GM03348 (cell line): ENCODE results near the gene CBLIF.
"Not testable (repeated sequence)": the region's sequence is repeated elsewhere in the genome, so short reads cannot be mapped to it uniquely, and the experiment has no call there.

Experiments used
- DNase-seq: peaks from one replicate; pipeline ENCODE4 v3.0.0; 2012; ENCODE audit warnings: low spot score

CBLIF gene

DNA sequence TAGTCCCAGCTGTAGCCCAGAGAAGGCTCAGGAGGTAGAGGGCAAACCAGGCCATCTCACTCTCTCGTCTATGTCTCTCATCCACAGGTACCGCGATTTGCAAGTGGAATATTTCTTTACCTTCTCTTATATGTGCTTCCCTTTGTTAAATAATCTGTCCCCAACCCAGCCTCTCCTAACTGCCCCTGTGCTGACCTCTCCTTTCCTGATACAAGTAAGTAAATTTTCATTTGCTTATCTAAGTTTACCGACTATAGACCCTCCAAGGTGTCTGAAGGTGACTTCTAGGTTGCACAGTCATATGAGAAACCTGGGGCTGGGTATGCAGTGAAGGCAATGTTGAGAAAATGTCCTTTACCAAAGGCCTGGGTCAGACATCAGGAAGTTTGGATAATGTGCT is at the start of gene CBLIF:
Gene CBLIF (minus strand): TSS at position 101 of the 400 bp plus-strand sequence. CDS start 46 bp downstream, at position 55.
- no peak for DNase-seq

DNA sequence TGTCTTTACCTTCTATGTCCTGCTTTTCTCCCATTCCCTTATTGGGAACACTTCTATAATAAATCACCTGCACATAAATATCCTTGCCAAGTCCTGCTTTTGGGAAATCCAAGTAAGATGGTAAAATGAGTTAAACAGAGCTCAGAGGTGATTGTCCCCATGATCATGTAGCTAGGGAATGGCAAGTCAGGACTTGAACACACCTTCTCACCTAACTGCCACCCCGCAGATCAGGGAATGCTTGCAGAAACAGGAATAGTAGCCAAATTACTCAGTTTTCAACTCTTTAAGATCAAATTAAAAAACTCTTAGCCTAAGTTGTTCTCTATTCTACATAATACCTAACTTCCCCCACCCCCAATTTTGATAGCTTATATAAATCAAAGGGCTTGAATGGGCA is 49.3 kb upstream of the CBLIF start:
- no peak for DNase-seq

DNA sequence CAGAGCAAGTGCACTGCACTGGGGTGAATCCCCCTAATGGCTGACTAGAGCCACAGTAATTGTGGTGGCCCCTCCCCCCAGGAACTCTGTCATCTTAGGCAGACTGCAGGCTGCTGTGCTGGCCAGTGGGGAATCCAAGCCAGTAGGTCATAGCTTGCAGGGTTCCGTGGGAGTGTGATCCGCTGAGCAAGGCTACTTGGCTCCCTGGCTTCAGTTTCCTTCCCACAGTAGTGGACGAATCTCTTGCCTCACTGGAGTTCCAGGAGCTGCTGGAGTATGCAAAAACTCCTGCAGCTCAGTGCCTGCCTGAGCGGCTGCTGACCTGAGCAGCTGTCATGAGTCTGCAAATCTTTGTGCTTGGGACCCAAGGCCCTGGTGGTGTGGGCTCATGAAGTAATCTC is 46.5 kb upstream of the CBLIF start:
- no peak for DNase-seq

- DNase-seq, result not testable (repeated sequence)
Measured at GRCh38 chr11:59887156-59887555, 41.9 kb upstream of the CBLIF start.

GRCh38 chr11:59883597-59883996 is 38.3 kb upstream of the CBLIF start:
- no peak for DNase-seq

DNA sequence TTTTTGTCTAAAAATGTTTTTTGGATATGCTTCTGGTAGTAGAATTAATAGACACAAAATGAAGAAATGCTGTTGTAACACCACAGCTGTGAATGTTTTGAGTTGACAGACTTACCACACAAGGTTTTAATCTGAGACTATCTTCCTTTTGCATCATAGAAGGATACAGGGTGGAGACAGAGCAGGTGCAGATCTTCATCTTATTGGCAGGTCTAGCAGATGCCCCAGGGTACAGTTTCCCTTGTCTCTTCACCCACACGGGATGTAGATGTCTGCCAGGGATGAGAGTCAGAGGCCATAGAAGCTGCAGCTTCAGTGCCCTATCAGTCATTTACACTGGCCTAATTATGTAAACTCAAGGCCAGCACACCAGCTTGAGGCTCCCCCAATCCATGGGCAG is 34.3 kb upstream of the CBLIF start:
- DNase-seq, result no peak

GRCh38 chr11:59878575-59878974 is 33.3 kb upstream of the CBLIF start, which contains the start of gene OOSP3:
Gene OOSP3 (plus strand): TSS chr11:59878782. CDS start chr11:59878809, 27 bp downstream.
- no peak for DNase-seq

DNA sequence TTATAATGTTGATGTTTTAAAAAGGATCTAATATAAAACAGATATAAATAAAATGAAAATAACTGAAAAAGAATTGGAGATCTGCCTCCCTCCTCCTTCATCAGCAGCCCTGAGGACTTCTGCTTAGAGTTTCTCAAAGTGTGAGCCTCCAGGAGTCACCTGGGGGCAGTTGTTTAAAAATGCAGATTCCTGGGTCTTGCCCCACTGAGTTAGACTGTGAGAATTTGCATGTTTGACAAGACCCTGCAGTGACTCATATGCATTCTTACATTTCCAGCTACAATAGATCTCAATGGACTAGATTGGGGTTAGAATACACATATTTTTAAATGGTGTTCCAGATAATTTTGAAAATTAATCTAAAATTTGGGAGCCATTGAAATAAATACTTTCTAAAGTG is 32.5 kb upstream of the CBLIF start:
- DNase-seq, result no peak

DNA sequence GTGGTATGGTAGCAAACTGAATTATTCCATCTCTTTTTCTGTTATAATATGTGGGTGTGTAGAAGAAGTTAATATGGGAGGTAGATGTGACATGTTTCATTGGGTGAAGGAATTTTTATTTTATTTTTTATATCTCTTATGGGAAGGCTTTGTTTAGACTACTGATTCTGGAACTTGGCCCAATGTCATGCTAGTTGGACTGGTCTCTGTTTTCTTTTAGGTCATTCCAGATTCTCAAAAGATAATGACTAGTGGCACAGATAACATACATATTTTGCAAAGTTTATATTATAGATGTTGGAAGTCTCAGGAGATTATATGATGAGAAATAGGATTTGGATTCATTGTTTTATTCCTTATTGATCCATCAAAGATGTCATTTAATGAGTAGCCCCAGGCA is 32.0 kb upstream of the CBLIF start:
- DNase-seq, result no peak

DNA sequence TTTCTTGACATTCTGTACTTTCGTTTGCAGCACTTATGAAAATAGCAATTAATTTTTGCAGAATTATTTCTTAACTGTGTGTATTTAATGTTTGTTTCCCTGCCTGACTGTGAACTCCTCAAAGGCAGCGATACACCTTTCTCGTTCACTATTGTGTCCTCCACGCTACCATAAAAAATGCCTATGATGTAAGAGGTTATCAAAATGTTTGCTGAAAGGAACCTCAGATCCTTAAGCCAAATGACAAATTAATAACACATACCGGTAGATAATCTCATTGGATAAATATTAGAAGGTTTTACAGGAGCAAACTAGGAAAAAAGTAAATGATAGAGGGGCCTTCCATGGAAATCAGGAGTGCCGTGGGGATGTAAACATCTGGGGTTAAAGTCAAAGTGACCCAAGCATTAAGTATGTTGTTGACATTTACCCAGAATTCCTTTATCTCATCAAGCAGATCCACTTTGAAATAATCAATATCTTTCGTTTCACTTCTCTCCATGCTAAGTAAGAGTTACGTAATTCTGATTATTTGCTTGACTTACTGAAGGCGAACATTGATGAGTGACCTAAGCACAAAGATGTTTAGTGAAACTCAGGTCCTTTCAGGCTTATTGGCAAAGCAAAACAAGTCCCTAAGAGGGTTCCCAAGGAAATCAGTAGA is 30.7 kb upstream of the CBLIF start:
- DNase-seq, result no peak

GRCh38 chr11:59872076-59872475 is 26.8 kb upstream of the CBLIF start:
- DNase-seq, result no peak

DNA sequence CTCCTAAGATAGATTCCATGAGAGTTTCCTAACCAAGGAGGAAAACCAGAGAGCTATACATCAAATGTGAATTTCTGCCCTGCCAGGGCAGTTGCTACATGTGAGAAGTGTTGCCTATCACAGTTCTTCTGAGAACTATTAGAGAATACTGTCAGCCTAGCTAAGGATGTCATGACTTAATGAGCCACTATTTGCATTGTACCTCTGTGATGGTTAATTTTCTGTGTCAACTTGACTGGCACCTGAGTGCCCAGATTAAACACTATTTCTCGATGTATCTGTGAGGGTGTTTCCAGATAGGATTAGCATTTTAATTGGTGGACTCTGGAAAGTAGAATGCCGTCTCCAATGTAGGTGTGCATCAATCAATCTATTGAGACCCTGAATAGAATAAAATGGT is 22.6 kb upstream of the CBLIF start:
- DNase-seq, result no peak

- DNase-seq, result no peak
Measured at GRCh38 chr11:59866836-59867235, 21.5 kb upstream of the CBLIF start.

GRCh38 chr11:59866397-59866796 is 21.1 kb upstream of the CBLIF start, which contains the start of gene TCN1:
Gene TCN1 (minus strand): TSS chr11:59866487. CDS start chr11:59866470, 17 bp downstream.
- no peak for DNase-seq

DNA sequence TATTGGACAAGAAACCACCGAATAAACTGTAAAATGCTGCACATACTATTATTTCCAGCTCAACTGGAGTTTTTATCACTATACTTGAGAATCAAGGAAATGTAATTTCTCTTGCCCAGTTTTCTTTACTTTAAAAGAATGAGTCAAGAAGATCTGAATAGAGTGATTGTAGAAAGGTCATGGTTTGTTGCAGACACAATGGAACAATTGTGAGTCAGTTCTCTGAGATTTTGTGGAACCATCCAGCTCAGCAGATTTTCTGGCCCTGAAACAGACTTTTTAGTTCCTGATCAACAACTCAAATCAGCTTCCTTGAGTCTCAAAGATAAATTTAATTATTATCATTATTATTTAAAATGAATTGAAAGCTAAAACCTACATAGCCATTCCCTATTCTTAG is 19.7 kb upstream of the CBLIF start:
- no peak for DNase-seq

DNA sequence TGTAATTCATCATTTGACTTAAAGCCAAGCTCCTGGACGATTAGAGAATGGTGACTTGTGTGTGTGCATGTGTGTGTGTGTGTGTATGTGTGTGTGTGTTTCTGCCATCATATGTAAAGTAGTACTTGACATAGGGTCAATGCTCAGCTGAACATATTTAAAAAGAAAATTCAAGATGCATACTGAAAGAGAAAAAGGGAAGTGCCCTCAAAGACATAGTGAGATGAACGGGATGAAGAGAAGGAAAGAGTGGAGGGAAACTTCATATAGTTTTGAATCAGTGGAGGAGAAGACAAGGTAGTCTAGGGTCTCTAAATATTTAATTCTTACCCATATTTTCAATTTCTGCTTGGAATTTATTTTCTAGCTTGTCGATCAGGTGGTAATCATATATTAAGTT is 17.0 kb upstream of the CBLIF start:
- no peak for DNase-seq

GRCh38 chr11:59859673-59860072 is 14.4 kb upstream of the CBLIF start:
- no peak for DNase-seq

- no peak for DNase-seq
Measured at GRCh38 chr11:59857439-59858434, 12.4 kb upstream of the CBLIF start.

- DNase-seq, result no peak
Measured at GRCh38 chr11:59854871-59855270, 9.6 kb upstream of the CBLIF start.

DNA sequence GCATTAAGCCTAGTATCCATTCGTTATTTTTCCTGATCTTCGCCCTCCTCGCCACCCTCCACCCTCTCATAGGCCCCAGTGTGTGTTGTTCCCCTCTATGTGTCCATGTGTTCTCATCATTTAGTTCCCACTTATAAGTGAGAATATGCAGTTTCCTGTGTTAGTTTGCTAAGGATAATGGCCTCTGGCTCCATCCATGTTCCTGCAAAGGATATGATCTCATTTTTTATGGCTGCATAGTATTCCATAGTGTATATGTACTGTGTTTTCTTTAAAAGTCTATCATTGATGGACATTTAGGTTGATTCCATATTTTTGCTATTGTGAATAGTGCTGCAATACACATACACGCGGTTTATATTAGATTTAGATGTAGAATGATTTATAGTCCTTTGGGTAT is 6.1 kb upstream of the CBLIF start:
- not testable (repeated sequence) for DNase-seq

- DNase-seq, result not testable (repeated sequence)
Measured at GRCh38 chr11:59849551-59849950, 4.3 kb upstream of the CBLIF start.

DNA sequence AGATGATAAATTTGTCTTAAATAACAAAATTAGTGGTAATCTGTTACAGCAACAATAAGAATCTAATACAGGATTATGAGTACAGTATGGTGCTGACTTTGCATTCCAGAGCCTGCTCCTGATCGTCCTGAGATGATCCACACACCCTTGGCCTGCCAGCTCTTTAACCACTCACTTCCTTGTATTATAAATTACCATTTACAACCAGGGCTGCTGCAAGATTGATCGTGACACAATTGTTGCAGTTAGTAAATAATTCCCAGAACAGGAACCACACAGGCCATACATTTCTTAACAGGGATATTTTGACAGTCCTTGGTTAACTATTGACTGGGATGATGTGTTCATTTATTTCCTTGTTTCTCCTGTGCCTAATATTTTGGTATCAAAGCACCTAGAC is 3.8 kb upstream of the CBLIF start:
- no peak for DNase-seq

DNA sequence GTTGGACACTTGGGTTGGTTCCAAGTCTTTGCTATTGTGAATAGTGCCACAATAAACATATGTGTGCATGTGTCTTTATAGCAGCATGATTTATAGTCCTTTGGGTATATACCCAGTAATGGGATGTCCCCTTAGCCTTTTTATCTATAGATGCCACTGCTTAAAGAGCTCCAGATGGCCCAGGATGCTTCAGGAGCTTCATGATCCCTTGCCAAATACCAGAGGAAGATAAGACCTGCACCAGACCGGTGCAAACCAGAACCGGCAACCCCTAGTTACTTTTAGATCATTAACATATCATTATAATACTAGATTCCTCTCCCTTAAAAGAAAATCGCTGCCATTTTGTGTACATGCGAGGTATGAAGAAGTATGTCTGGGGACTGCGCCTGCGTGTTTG is 3.1 kb upstream of the CBLIF start:
- not testable (repeated sequence) for DNase-seq
